CD4-positive, CD25-positive, alpha-beta regulatory T cell (primary cell): ENCODE measurements around the gene HJURP. TPM values are rescaled to one million over a fixed set of nuclear protein-coding genes. Genes with fewer than 3 reads are reported as not detected.

Experiments
- ATAC-seq, 2 donors: fragments of 150-1000 bp; cut with Tn5 transposase; one replicate each; pipeline ENCODE4 v1.10.0; 2021; ENCODE audit warnings: low read depth in 2 of 2, moderate number of reproducible peaks in 2 of 2, moderate library complexity in 1 of 2
- DNase-seq, 3 donors: peaks; one replicate each; pipeline versions ENCODE4 v3.0.0 to v3.0.0-alpha.2; 2012 to 2022; ENCODE audit warnings: mixed read lengths in 1 of 3
- H3K27ac ChIP-seq: one replicate; pipeline ENCODE4 v1.7.0; 2013; ENCODE audit warnings: mild to moderate bottlenecking, low read length; ENCODE audit not compliant: insufficient read depth, poor library complexity, severe bottlenecking
- H3K27me3 ChIP-seq: one replicate; pipeline ENCODE4 v1.7.0; 2013; ENCODE audit warnings: low read length; ENCODE audit not compliant: control insufficient read depth, insufficient read depth
- H3K36me3 ChIP-seq: one replicate; pipeline ENCODE4 v1.7.0; 2013; ENCODE audit warnings: mild to moderate bottlenecking, low read length, moderate library complexity; ENCODE audit not compliant: control insufficient read depth, insufficient read depth
- H3K4me1 ChIP-seq: 2 replicates; pipeline ENCODE4 v1.7.0; 2013; ENCODE audit warnings: mild to moderate bottlenecking, low read length; ENCODE audit not compliant: insufficient read depth, control insufficient read depth, poor library complexity, severe bottlenecking
- H3K4me3 ChIP-seq: one replicate; pipeline ENCODE4 v1.7.0; 2013; ENCODE audit warnings: low read depth, mild to moderate bottlenecking, low read length, moderate library complexity
- H3K9me3 ChIP-seq, 2 experiments: 1 replicate in 1 of 2; 2 replicates in 1 of 2; pipeline ENCODE4 v1.7.0; 2013; ENCODE audit warnings: low read length in 2 of 2, mild to moderate bottlenecking in 1 of 2, moderate library complexity in 1 of 2; ENCODE audit not compliant: control insufficient read depth in 2 of 2
- H3K27ac Mint-ChIP-seq, 3 donors: one replicate each; pipeline ENCODE4 v1.8.0; 2020 to 2022; ENCODE audit warnings: mild to moderate bottlenecking in 3 of 3, mixed read lengths in 3 of 3, moderate library complexity in 2 of 3
- H3K27me3 Mint-ChIP-seq: one replicate; pipeline ENCODE4 v1.8.0; 2022; ENCODE audit warnings: mild to moderate bottlenecking, mixed read lengths
- H3K36me3 Mint-ChIP-seq: one replicate; pipeline ENCODE4 v1.8.0; 2020; ENCODE audit warnings: mixed read lengths
- H3K4me1 Mint-ChIP-seq, 4 donors: one replicate each; pipeline ENCODE4 v1.8.0; 2020 to 2022; ENCODE audit warnings: mixed read lengths in 4 of 4, mild to moderate bottlenecking in 1 of 4
- H3K4me3 Mint-ChIP-seq, 4 donors: one replicate each; pipeline ENCODE4 v1.8.0; 2020 to 2022; ENCODE audit warnings: mild to moderate bottlenecking in 4 of 4, mixed read lengths in 4 of 4, moderate library complexity in 3 of 4
- H3K9me3 Mint-ChIP-seq, 7 donors: one replicate each; pipeline ENCODE4 v1.8.0; 2020 to 2022; ENCODE audit warnings: mixed read lengths in 7 of 7, mild to moderate bottlenecking in 3 of 7, moderate library complexity in 2 of 7
- polyA plus RNA-seq, 4 donors: library from polyadenylated mRNA; unstranded; fragments of 300-500 nt; fragmentation: Illumina TruSeq; gene quantifications; one replicate each; pipeline ENCODE4 v1.2.3, GENCODE V29; 2021
- total RNA-seq: library from RNA; stranded (reverse); gene quantifications from one replicate; pipeline ENCODE4 v1.2.3, GENCODE V29; 2022

The HJURP gene
- total and polyA plus RNA-seq, 5 donors from 2014 or later = 0.34 to 1.8 (median 1.4) TPM

DNA sequence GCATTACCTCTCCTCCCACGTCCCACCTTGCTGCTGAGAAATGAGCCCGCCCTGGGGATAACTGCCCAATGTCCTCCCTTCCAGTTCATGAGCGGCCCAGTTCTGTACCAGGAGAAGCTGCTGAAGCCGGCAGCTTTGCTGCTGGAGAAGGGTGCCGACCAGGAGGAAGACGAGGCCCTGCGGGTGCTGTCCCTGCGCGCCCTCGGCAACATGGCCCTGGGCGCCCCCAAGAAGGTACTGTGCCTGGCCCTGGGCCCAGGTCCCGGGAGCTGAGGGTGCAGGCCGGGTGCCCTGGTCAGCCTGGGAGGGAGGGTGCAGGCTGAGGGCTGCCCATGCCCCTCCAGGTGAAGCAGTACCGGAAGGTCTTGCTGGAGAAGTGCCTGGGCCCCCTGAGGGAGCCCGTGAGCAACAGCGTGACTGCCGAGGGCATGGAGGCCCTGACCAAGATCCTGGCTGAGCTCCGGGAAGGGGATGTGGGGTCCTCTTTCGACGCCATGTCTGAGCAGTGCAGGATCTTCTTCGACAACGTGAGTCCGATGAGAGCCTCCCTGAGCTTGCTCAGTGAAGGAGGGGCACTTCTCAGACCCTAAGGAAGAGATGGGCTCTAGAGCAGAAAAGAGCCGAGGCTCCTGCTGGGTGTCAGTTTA lies 25.7 kb downstream of the HJURP start:
- DNase-seq = no peak
- H3K4me1 Mint-ChIP-seq = no peaks in the 10 kb centered on the region
- H3K36me3 Mint-ChIP-seq = peaks cover 4% of the 10 kb centered on the region
- H3K27ac Mint-ChIP-seq = no peak overlapping the region
- Histone ChIP-seq H3K4me3 (no peak overlapping the region), H3K27me3 (no peaks in the 10 kb centered on the region), H3K9me3 (no peaks in the 10 kb centered on the region), H3K36me3 (no peaks in the 10 kb centered on the region), H3K4me1 (no peaks in the 10 kb centered on the region), H3K27ac (no peak overlapping the region)
- no peak overlapping the region for H3K4me3 Mint-ChIP-seq
- peaks cover 5% of the 10 kb centered on the region for H3K27me3 Mint-ChIP-seq
- H3K9me3 Mint-ChIP-seq = peaks cover 0 to 4% (median 0%) of the 10 kb centered on the region in 7 donors
- no peak for ATAC-seq

DNA sequence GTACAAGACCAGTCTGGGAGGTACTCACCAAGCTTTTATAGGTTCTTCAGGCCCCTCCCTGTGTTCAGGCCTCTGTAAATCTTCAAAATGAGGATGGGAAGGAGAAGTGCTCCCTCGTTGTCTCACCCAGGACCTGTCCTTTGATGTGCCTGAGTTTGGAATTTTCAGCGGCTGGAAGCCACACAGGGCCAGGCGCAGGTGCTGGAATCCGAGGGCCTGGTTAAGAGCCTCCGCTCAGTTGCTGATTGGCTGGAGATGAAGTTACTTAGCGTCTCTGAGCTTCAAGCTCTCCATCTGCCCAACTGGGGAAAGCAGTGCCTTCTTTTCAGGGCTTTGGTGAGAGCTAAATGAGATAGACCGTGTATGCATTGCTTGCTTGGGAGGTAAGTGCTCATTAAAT lies 30.0 kb downstream of the HJURP start:
- no peak for DNase-seq
- Mint-ChIP-seq H3K4me3 (no peak overlapping the region), H3K27me3 (peaks cover 15% of the 10 kb centered on the region), H3K4me1 (no peaks in the 10 kb centered on the region), H3K9me3 (peaks cover 0 to 4% (median 0%) of the 10 kb centered on the region in 7 donors), H3K36me3 (peaks cover 4% of the 10 kb centered on the region), H3K27ac (no peak overlapping the region)
- Histone ChIP-seq H3K4me1 (no peaks in the 10 kb centered on the region), H3K27ac (no peak overlapping the region), H3K27me3 (no peaks in the 10 kb centered on the region), H3K36me3 (no peaks in the 10 kb centered on the region), H3K9me3 (no peaks in the 10 kb centered on the region), H3K4me3 (no peak overlapping the region)
- no peak for ATAC-seq

DNA sequence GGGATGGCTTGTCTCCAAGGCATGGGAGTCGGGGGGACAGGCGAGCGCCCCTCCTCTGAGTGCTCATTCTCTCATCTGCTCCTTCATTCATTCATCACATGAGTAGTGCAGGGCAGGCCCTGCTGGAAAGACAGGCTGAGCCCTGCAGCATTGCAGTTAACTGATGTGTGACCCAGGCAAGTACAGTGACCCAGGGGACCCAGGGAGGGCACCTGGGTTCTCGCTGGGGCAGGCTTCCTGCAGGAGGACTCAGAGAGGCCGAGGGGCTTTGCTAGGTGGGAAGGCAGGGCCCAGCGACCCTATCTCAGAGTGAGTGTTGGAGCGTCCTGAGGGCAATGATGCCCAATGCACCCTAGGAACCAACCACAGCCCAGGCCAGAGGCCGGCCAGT lies 30.6 kb downstream of the HJURP start:
- Histone ChIP-seq H3K27me3 (no peaks in the 10 kb centered on the region), H3K36me3 (no peaks in the 10 kb centered on the region), H3K4me1 (no peaks in the 10 kb centered on the region), H3K9me3 (no peaks in the 10 kb centered on the region), H3K4me3 (no peak overlapping the region), H3K27ac (no peak overlapping the region)
- Mint-ChIP-seq H3K4me3 (no peak overlapping the region), H3K4me1 (no peaks in the 10 kb centered on the region), H3K36me3 (peaks cover 4% of the 10 kb centered on the region), H3K9me3 (peaks cover 0 to 4% (median 0%) of the 10 kb centered on the region in 7 donors), H3K27me3 (peaks cover 15% of the 10 kb centered on the region), H3K27ac (no peak overlapping the region)
- DNase-seq = no peak
- ATAC-seq = no peak

DNA sequence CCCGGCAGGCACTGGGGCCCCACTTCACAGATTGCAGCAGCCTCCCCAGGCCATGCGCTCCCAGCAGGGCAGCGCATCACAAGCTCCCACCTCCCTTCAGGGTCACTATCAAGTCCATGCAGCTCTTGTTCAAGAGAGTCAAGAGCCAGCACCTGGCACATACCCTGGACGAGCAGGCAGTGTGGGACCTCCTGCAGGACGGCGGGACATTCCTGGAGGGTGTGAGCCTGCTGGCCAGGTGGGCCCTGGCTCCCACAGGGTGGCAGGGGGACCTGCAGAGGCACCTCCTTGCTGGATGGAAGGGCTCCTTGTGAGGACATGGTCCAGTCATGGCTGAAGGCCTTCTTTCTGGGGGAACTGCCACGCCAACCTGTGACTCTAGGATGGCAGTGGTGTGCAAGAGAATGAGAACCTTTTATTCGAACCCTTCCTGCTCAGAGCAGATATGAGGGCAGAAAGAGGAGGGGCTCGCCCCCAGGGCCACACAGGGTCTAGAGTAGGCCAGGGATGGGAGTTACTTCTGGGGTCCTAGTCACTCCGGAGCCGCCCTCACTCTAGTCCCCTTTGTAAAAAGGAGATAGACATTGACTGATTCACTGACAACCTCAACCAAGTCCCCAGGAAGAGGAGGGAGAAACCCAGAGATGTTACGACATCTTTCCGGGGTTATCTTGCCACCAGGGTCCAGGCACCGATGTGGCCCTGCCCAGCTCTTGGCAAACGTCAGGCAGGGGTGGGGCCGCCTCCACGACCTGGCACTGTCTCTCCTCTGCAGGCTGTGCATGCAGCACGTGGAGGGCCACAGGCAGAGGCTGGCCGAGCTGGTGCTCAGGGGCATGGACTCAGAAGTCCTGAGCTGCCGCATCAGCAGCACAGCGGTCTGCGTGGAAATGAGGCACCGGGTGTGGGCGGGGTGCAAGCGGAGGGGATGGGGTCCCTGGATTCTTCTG lies 31.3 kb downstream of the HJURP start:
- H3K4me1 Mint-ChIP-seq = no peaks in the 10 kb centered on the region
- H3K9me3 Mint-ChIP-seq = peaks cover 0 to 4% (median 0%) of the 10 kb centered on the region in 7 donors
- H3K36me3 Mint-ChIP-seq = peaks cover 4% of the 10 kb centered on the region
- H3K9me3 ChIP-seq = no peaks in the 10 kb centered on the region
- H3K36me3 ChIP-seq = no peaks in the 10 kb centered on the region
- H3K4me1 ChIP-seq = no peaks in the 10 kb centered on the region
- no peak overlapping the region for H3K4me3 ChIP-seq
- H3K27me3 Mint-ChIP-seq = peaks cover 15% of the 10 kb centered on the region
- H3K27ac Mint-ChIP-seq = no peak overlapping the region
- DNase-seq (no peak), ATAC-seq (no peak)
- H3K27me3 ChIP-seq = no peaks in the 10 kb centered on the region
- H3K27ac ChIP-seq = no peak overlapping the region
- H3K4me3 Mint-ChIP-seq = no peak overlapping the region

DNA sequence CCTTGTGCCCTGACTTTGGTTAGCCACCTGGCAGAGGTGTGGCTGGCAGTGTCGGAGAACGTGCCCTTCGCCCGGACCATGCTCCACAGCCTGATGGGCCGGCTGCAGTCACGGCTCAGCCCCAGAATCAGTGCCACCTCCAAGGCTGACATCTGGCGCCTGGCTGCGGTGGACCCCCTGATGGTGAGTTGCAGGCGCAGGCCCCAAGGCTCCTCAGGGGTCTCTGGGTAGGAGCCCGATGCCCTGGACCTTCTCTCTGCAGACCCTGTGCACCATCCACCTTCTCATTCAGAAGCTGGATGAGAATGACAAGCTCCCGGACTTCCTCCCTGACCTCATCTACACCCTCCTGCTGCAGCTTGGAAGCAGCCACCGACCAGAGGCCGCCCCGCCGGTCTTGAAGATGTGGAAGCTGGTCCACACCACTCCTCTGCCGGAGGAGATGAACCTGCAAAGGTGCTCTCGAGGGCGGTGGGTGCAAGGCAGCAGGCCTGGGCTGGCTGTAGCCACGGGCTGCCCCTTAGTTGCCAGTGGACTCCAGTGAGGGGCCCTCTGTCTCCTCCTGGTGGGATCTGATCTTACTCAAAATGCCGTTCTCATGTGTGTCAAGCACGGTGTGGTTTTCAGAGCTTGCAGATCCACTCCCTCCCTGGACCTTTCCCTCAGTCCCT lies 32.1 kb downstream of the HJURP start:
- H3K27ac ChIP-seq = no peak overlapping the region
- H3K4me1 ChIP-seq = no peaks in the 10 kb centered on the region
- DNase-seq (no peak), ATAC-seq (no peak)
- Mint-ChIP-seq H3K27me3 (peaks cover 17% of the 10 kb centered on the region), H3K9me3 (peaks cover 0 to 1% (median 0%) of the 10 kb centered on the region in 7 donors), H3K36me3 (peaks cover 4% of the 10 kb centered on the region), H3K27ac (no peak overlapping the region), H3K4me1 (no peaks in the 10 kb centered on the region), H3K4me3 (no peak overlapping the region)
- no peaks in the 10 kb centered on the region for H3K36me3 ChIP-seq
- H3K27me3 ChIP-seq = no peaks in the 10 kb centered on the region
- no peaks in the 10 kb centered on the region for H3K9me3 ChIP-seq
- no peak overlapping the region for H3K4me3 ChIP-seq

DNA sequence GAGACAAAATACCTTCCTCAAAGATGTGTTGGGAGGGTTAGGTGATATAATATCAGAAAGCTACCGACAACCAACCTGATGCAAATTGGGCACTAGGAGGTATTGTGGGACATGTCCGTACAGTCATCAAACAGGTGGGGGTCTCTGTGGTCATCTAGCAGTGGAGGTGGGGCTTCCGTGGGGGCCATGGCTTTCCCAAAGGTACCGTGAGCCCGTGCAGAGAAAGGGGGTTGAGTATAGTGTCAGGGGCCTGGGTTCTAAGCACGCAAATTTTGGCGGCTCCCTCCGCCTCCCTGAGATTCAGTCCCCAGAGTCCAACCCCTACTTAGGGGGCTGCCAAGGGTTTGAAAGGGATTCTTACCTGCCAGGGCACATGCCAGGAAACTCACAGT lies 32.6 kb downstream of the HJURP start:
- Histone ChIP-seq H3K36me3 (no peaks in the 10 kb centered on the region), H3K27ac (no peak overlapping the region), H3K9me3 (no peaks in the 10 kb centered on the region), H3K4me3 (no peak overlapping the region), H3K27me3 (no peaks in the 10 kb centered on the region), H3K4me1 (no peaks in the 10 kb centered on the region)
- ATAC-seq = no peak
- Mint-ChIP-seq H3K4me1 (no peaks in the 10 kb centered on the region), H3K27me3 (peaks cover 18% of the 10 kb centered on the region), H3K4me3 (no peak overlapping the region), H3K9me3 (peaks cover 0 to 1% (median 0%) of the 10 kb centered on the region in 7 donors), H3K27ac (no peak overlapping the region), H3K36me3 (peaks cover 4% of the 10 kb centered on the region)
- no peak for DNase-seq

DNA sequence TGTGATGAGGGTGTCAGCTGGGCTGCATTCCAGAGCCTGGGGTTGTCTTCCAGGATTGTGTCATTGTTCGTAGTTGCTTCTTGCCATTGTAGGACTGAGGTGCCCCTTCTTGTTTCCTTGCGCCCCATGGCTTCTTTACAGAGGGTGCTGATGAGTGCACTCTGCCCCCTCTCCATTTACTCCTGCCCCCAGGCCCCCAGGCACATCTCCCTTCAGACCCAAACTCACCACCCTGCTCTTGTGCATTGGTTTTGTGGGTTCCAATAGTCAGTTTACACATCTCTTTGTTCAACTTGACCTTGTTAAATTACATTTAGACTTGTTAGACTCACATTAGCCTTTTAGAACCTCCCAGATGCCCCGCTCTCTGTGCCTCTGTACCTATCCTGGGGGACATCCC lies 33.1 kb downstream of the HJURP start:
- no peaks in the 10 kb centered on the region for H3K36me3 ChIP-seq
- no peak overlapping the region for H3K27ac ChIP-seq
- no peaks in the 10 kb centered on the region for H3K4me1 ChIP-seq
- H3K4me3 ChIP-seq = no peak overlapping the region
- Mint-ChIP-seq H3K4me1 (no peaks in the 10 kb centered on the region), H3K36me3 (peaks cover 4% of the 10 kb centered on the region), H3K4me3 (no peak overlapping the region), H3K27me3 (peaks cover 18% of the 10 kb centered on the region), H3K27ac (no peak overlapping the region), H3K9me3 (peaks cover 0 to 1% (median 0%) of the 10 kb centered on the region in 7 donors)
- no peaks in the 10 kb centered on the region for H3K27me3 ChIP-seq
- no peaks in the 10 kb centered on the region for H3K9me3 ChIP-seq
- no peak for ATAC-seq
- DNase-seq = no peak
